Embryonic facial prominence (tissue), 1 donor: ENCODE data around the gene GPD2.
A peak's percentile ranks its signal among the peaks of the same experiment; 100 is the strongest.
"Not testable (repeated sequence)": the region's sequence is repeated elsewhere in the genome, so short reads cannot be mapped to it uniquely, and the experiment has no call there.

Source experiments
- DNase-seq: peaks from one replicate; pipeline ENCODE4 v3.0.0-alpha.2; 2016; ENCODE audit errors: extremely low spot score

Gene GPD2

GRCh38 chr2:156589381-156590079 is 153.4 kb downstream of the GPD2 start:
- peak; percentile 34 for DNase-seq

- DNase-seq: no peak
Measured at GRCh38 chr2:156590085-156590739, 154.0 kb downstream of the GPD2 start.

GRCh38 chr2:156592809-156593593 is 156.8 kb downstream of the GPD2 start:
- no peak for DNase-seq

- DNase-seq: no peak
Measured at GRCh38 chr2:156593594-156593921, 157.4 kb downstream of the GPD2 start.

- no peak for DNase-seq
Measured at GRCh38 chr2:156598563-156598962, 162.4 kb downstream of the GPD2 start.

- DNase-seq: no peak
Measured at GRCh38 chr2:156600196-156600595, 164.0 kb downstream of the GPD2 start.

GRCh38 chr2:156601855-156602551 is 165.8 kb downstream of the GPD2 start:
- DNase-seq: no peak

GRCh38 chr2:156602552-156602933 is 166.4 kb downstream of the GPD2 start:
- DNase-seq: no peak

- DNase-seq: no peak
Measured at GRCh38 chr2:156615836-156616322, 179.7 kb downstream of the GPD2 start.

GRCh38 chr2:156618071-156618470 is 181.9 kb downstream of the GPD2 start:
- DNase-seq: not testable (repeated sequence)

- DNase-seq: no peak
Measured at GRCh38 chr2:156619021-156619539, 182.9 kb downstream of the GPD2 start.

- DNase-seq: no peak
Measured at GRCh38 chr2:156622491-156622890, 186.3 kb downstream of the GPD2 start.

- DNase-seq: no peak
Measured at GRCh38 chr2:156625360-156626170, 189.4 kb downstream of the GPD2 start.

- DNase-seq: no peak
Measured at GRCh38 chr2:156626931-156627330, 190.8 kb downstream of the GPD2 start.

- no peak for DNase-seq
Measured at GRCh38 chr2:156630579-156631337, 194.6 kb downstream of the GPD2 start.

- no peak for DNase-seq
Measured at GRCh38 chr2:156635646-156636045, 199.5 kb downstream of the GPD2 start.
